Measurements from ENCODE around the gene TADA2B. TPM values are rescaled to one million over a fixed set of nuclear protein-coding genes. Genes with fewer than 3 reads are reported as not detected.

The TADA2B gene, protein sequence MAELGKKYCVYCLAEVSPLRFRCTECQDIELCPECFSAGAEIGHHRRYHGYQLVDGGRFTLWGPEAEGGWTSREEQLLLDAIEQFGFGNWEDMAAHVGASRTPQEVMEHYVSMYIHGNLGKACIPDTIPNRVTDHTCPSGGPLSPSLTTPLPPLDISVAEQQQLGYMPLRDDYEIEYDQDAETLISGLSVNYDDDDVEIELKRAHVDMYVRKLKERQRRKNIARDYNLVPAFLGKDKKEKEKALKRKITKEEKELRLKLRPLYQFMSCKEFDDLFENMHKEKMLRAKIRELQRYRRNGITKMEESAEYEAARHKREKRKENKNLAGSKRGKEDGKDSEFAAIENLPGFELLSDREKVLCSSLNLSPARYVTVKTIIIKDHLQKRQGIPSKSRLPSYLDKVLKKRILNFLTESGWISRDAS
- total RNA-seq: 8.8 TPM
- 15.2 TPM for polyA plus RNA-seq
- long read RNA-seq, donor 1: 0 reads
- long read RNA-seq, donor 2: 0 reads
- long read RNA-seq, donor 3, full-length matches to known transcripts: 15 of 15 reads
- long read RNA-seq, donor 3, partial matches to known transcripts: 0 of 15 reads
- long read RNA-seq, donor 3, other reads (novel, unspliced or antisense): 0 of 15 reads
- long read RNA-seq, donor 4, full-length matches to known transcripts: 11 of 11 reads
- long read RNA-seq, donor 4, partial matches to known transcripts: 0 of 11 reads
- long read RNA-seq, donor 4, other reads (novel, unspliced or antisense): 0 of 11 reads
- long read RNA-seq, donor 5, full-length matches to known transcripts: 19 of 19 reads
- long read RNA-seq, donor 5, partial matches to known transcripts: 0 of 19 reads
- long read RNA-seq, donor 5, other reads (novel, unspliced or antisense): 0 of 19 reads
- long read RNA-seq, donor 6, full-length matches to known transcripts: 20 of 20 reads
- long read RNA-seq, donor 6, partial matches to known transcripts: 0 of 20 reads
- long read RNA-seq, donor 6, other reads (novel, unspliced or antisense): 0 of 20 reads
- long read RNA-seq, donor 7, full-length matches to known transcripts: 11 of 11 reads
- long read RNA-seq, donor 7, partial matches to known transcripts: 0 of 11 reads
- long read RNA-seq, donor 7, other reads (novel, unspliced or antisense): 0 of 11 reads
- long read RNA-seq, donor 8, full-length matches to known transcripts: 9 of 9 reads
- long read RNA-seq, donor 8, partial matches to known transcripts: 0 of 9 reads
- long read RNA-seq, donor 8, other reads (novel, unspliced or antisense): 0 of 9 reads
- long read RNA-seq, donor 9, full-length matches to known transcripts: 10 of 10 reads
- long read RNA-seq, donor 9, partial matches to known transcripts: 0 of 10 reads
- long read RNA-seq, donor 9, other reads (novel, unspliced or antisense): 0 of 10 reads
- long read RNA-seq, donor 10, full-length matches to known transcripts: 15 of 15 reads
- long read RNA-seq, donor 10, partial matches to known transcripts: 0 of 15 reads
- long read RNA-seq, donor 10, other reads (novel, unspliced or antisense): 0 of 15 reads

DNA sequence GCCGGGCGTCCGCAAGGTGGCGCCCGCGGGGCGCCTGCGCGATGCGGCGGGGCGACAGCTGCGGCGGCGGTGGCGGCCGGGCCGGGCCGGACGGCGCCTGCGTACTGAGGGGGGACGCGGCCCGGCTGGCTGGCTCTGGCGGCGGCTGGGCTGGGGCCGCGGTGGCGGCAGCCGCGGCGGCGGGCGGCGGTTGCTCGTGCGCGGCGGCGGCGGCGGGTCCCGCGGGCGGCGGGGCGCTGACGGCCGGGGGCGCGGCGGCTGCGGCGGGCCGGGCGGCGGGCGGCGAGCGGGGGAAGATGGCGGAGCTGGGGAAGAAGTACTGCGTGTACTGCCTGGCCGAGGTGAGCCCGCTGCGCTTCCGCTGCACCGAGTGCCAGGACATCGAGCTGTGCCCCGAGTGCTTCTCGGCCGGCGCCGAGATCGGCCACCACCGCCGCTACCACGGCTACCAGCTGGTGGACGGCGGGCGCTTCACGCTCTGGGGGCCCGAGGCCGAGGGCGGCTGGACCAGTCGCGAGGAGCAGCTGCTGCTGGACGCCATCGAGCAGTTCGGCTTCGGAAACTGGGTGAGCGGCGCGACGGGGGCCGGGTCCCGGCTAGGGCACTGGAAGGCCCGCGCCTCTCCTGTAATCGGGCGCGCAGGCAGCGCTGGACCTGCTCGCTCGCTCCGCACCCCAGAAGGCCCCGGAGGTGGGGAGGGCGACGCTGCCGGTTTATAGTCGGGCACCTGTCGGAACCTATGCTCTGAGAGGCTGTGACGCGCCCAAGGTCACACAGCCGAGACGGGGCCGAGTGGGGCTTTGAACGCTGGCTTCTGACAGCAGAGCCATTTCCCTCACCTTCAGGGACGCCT lies at the start of gene TADA2B:
Gene TADA2B, plus strand, starts transcription at position 89 of the 853 bp plus-strand sequence. Its CDS starts 208 bp downstream, at position 297.
- peaks cover 20 to 31% of the 10 kb centered on the region in 2 donors for H3K27me3 ChIP-seq (ENCODE audit: control insufficient read depth in 2 of 2, insufficient read depth in 1 of 2, low read length in 1 of 2)
- DNase-seq (ENCODE audit: low read depth in 6 of 9, low spot score in 9 of 9): peak in 6 of 9 donors; percentile 21 to 82 (median 44)
- peaks cover 0 to 3% of the 10 kb centered on the region in 2 donors for H3K36me3 ChIP-seq (ENCODE audit: control insufficient read depth in 2 of 2, insufficient read depth in 2 of 2, low read length in 1 of 2)
- peaks cover 19 to 42% of the 10 kb centered on the region in 2 donors for H3K4me1 ChIP-seq (ENCODE audit: control insufficient read depth in 2 of 2, insufficient read depth in 2 of 2, low read length in 2 of 2)
- peaks cover 0 to 5% of the 10 kb centered on the region in 2 donors for H3K9me3 ChIP-seq (ENCODE audit: control insufficient read depth in 2 of 2, insufficient read depth in 1 of 2, low read length in 1 of 2)
- under 1% methylated on average over 117 of the region's 119 CpGs for WGBS
- peak within 1 kb of the TSS; percentile 80 to 92 for H3K4me3 ChIP-seq (ENCODE audit: low read length in 2 of 2)
- H3K27ac ChIP-seq (ENCODE audit: low read depth in 1 of 2, low read length in 1 of 2): peak within 1 kb of the TSS; percentile 37 to 91

DNA sequence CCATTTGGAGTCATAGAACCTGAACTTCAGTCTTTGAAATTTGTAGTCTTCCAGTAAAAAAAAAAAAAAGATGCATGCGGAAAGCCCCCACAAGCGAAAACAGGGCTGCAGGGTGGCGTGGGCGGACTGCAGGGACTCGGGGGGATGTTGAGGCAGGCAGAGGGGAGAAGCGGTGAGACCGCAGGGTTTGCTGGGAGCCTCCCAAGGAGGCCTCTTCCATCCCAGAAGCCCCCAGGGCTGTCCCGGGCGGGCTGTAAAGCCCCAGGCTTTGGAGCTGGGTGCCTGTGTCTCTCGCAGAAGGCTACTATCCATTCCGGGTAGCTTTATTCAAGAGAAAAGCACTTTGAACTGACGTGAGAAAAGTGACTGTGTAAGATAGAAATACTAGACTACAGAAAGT lies 46.7 kb upstream of the TADA2B start:
- Histone ChIP-seq H3K27ac (ENCODE audit: low read depth in 1 of 2, low read length in 1 of 2) (no peak overlapping the region), H3K27me3 (ENCODE audit: control insufficient read depth in 2 of 2, insufficient read depth in 1 of 2, low read length in 1 of 2) (no peaks in the 10 kb centered on the region), H3K4me3 (ENCODE audit: low read length in 2 of 2) (no peak overlapping the region), H3K4me1 (ENCODE audit: control insufficient read depth in 2 of 2, insufficient read depth in 2 of 2, low read length in 2 of 2) (peaks cover 2 to 12% of the 10 kb centered on the region in 2 donors), H3K36me3 (ENCODE audit: control insufficient read depth in 2 of 2, insufficient read depth in 2 of 2, low read length in 1 of 2) (peaks cover 52 to 67% of the 10 kb centered on the region in 2 donors), H3K9me3 (ENCODE audit: control insufficient read depth in 2 of 2, insufficient read depth in 1 of 2, low read length in 1 of 2) (peaks cover 0 to 4% of the 10 kb centered on the region in 2 donors)
- no peak for DNase-seq (ENCODE audit: low read depth in 6 of 9, low spot score in 9 of 9)
- WGBS: 98% methylated on average over 12 of the region's 12 CpGs

DNA sequence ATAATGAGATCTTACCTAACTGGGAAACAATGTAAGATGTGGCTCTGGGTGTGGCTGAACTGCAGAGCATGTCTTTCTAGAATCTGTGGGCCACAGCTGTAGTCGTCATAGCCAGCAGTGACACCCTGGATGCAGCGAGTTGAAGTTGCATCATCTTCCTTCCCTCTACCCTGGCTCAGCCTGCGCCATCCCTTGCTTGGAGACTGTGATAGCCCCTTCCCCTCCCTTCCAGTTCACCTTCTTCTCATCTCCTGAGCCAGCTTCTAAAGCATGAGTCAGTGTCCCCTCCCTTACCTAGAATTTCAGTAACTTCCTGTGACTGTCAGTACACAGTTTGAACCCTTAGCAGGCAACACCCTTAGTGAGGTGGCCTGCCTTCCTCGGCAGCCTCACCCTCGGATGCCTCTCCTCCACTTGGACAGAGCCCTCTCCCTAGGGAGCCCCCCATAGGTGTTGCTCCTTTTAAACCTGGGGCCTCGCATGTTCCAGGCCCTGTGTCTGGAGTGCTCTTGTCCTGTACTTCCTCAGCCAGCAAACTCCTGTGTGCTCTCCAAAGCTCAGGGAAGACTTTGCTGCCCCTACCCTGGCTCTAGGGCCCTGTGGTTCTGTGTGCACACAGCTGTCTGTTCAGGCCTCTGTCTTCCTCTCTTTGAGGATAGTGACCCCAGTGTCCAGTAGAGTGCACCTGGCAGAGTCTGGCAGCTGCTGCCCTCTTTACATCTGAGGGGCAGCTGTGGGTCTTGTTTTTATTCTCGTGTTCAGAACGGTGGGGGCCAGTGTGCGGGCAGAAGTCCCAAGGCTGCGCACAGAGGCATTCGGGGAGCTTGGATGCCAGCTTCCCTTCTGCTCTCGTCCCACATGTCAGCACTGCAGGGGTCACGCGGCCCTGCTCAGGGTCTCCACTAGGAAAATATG lies 43.7 kb upstream of the TADA2B start:
- H3K4me1 ChIP-seq (ENCODE audit: control insufficient read depth in 2 of 2, insufficient read depth in 2 of 2, low read length in 2 of 2): peaks cover 0 to 3% of the 10 kb centered on the region in 2 donors
- DNase-seq (ENCODE audit: low read depth in 6 of 9, low spot score in 9 of 9): no peak
- 97% methylated on average over 14 of the region's 14 CpGs for WGBS
- no peaks in the 10 kb centered on the region for H3K9me3 ChIP-seq (ENCODE audit: control insufficient read depth in 2 of 2, insufficient read depth in 1 of 2, low read length in 1 of 2)
- H3K36me3 ChIP-seq (ENCODE audit: control insufficient read depth in 2 of 2, insufficient read depth in 2 of 2, low read length in 1 of 2): peaks cover 69 to 76% of the 10 kb centered on the region in 2 donors
- no peak overlapping the region for H3K27ac ChIP-seq (ENCODE audit: low read depth in 1 of 2, low read length in 1 of 2)
- H3K27me3 ChIP-seq (ENCODE audit: control insufficient read depth in 2 of 2, insufficient read depth in 1 of 2, low read length in 1 of 2): no peaks in the 10 kb centered on the region
- no peak overlapping the region for H3K4me3 ChIP-seq (ENCODE audit: low read length in 2 of 2)

- WGBS: 99% methylated on average over 18 of the region's 18 CpGs
- DNase-seq (ENCODE audit: low read depth in 6 of 9, low spot score in 9 of 9): no peak
- no peaks in the 10 kb centered on the region for H3K27me3 ChIP-seq (ENCODE audit: control insufficient read depth in 2 of 2, insufficient read depth in 1 of 2, low read length in 1 of 2)
- H3K9me3 ChIP-seq (ENCODE audit: control insufficient read depth in 2 of 2, insufficient read depth in 1 of 2, low read length in 1 of 2): no peaks in the 10 kb centered on the region
- peaks cover 67 to 73% of the 10 kb centered on the region in 2 donors for H3K36me3 ChIP-seq (ENCODE audit: control insufficient read depth in 2 of 2, insufficient read depth in 2 of 2, low read length in 1 of 2)
- no peak overlapping the region for H3K27ac ChIP-seq (ENCODE audit: low read depth in 1 of 2, low read length in 1 of 2)
- H3K4me1 ChIP-seq (ENCODE audit: control insufficient read depth in 2 of 2, insufficient read depth in 2 of 2, low read length in 2 of 2): peaks cover 0 to 3% of the 10 kb centered on the region in 2 donors
- H3K4me3 ChIP-seq (ENCODE audit: low read length in 2 of 2): no peak overlapping the region
Observed at GRCh38 chr4:7000421-7001176, 42.6 kb upstream of the TADA2B start.

DNA sequence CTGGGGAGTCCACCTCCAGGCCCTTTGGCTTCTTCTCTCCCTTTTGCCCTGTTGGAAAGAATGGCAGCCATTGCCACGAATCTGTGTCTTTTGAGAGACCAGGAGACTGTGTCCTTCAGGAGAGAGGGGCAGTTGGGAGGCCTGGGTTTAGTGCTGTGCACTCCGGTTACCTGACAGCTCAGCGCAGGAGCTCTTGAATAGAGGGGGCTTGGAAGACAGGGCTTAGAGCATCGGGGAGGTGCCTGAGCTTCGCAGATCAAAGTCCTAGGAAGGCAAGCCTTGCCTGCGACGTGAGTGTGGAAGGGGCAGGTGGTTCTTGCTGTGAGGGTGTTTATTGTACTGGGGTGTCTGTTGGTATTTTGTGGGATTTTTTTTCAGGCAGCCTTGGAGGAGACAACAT lies 41.9 kb upstream of the TADA2B start:
- no peaks in the 10 kb centered on the region for H3K9me3 ChIP-seq (ENCODE audit: control insufficient read depth in 2 of 2, insufficient read depth in 1 of 2, low read length in 1 of 2)
- no peaks in the 10 kb centered on the region for H3K27me3 ChIP-seq (ENCODE audit: control insufficient read depth in 2 of 2, insufficient read depth in 1 of 2, low read length in 1 of 2)
- H3K36me3 ChIP-seq (ENCODE audit: control insufficient read depth in 2 of 2, insufficient read depth in 2 of 2, low read length in 1 of 2): peaks cover 67 to 74% of the 10 kb centered on the region in 2 donors
- 98% methylated on average over 7 of the region's 7 CpGs for WGBS
- no peak for DNase-seq (ENCODE audit: low read depth in 6 of 9, low spot score in 9 of 9)
- peaks cover 0 to 3% of the 10 kb centered on the region in 2 donors for H3K4me1 ChIP-seq (ENCODE audit: control insufficient read depth in 2 of 2, insufficient read depth in 2 of 2, low read length in 2 of 2)
- H3K4me3 ChIP-seq (ENCODE audit: low read length in 2 of 2): no peak overlapping the region
- no peak overlapping the region for H3K27ac ChIP-seq (ENCODE audit: low read depth in 1 of 2, low read length in 1 of 2)

DNA sequence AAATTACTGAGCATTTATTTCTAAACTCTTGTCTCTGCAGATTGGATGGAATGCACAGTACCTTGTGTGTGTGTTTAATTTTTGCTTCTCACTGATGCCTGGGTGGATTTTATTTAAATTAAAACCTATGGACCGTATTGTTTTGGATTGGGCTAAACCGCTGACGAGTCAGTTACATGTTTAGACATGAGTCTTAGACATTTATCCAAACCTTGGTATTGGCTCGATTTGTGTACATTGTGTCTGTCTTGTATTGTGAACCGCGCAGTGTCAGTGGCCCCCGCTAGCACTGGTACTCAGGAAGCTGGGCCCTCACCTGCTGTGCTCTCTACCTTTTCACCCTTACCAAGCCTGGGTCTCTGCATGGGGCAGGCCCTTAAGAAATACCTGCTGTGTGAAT lies 40.8 kb upstream of the TADA2B start:
- no peak overlapping the region for H3K4me3 ChIP-seq (ENCODE audit: low read length in 2 of 2)
- H3K9me3 ChIP-seq (ENCODE audit: control insufficient read depth in 2 of 2, insufficient read depth in 1 of 2, low read length in 1 of 2): no peaks in the 10 kb centered on the region
- H3K27ac ChIP-seq (ENCODE audit: low read depth in 1 of 2, low read length in 1 of 2): no peak overlapping the region
- H3K27me3 ChIP-seq (ENCODE audit: control insufficient read depth in 2 of 2, insufficient read depth in 1 of 2, low read length in 1 of 2): no peaks in the 10 kb centered on the region
- H3K36me3 ChIP-seq (ENCODE audit: control insufficient read depth in 2 of 2, insufficient read depth in 2 of 2, low read length in 1 of 2): peaks cover 60 to 75% of the 10 kb centered on the region in 2 donors
- H3K4me1 ChIP-seq (ENCODE audit: control insufficient read depth in 2 of 2, insufficient read depth in 2 of 2, low read length in 2 of 2): peaks cover 0 to 3% of the 10 kb centered on the region in 2 donors
- no peak for DNase-seq (ENCODE audit: low read depth in 6 of 9, low spot score in 9 of 9)
- 95% methylated on average over 7 of the region's 7 CpGs for WGBS
